KOPT-K1 (cell line): ENCODE measurements around the gene DPYSL5.

Source experiments
- H3K27ac ChIP-seq: fragments of 200-600 bp; sonication (generic); 2 replicates; pipeline ENCODE4 v1.5.1; 2016; ENCODE audit warnings: antibody characterized with exemption, mild to moderate bottlenecking, low read depth, low read length; ENCODE audit not compliant: poor library complexity, severe bottlenecking
- H3K36me3 ChIP-seq: fragments of 200-600 bp; sonication (generic); 2 replicates; pipeline ENCODE4 v1.5.1; 2017; ENCODE audit warnings: antibody characterized with exemption, mild to moderate bottlenecking, low read length, moderate library complexity; ENCODE audit not compliant: insufficient read depth
- H3K9me3 ChIP-seq: fragments of 200-600 bp; sonication (generic); 2 replicates; pipeline ENCODE4 v1.5.1; 2017; ENCODE audit warnings: antibody characterized with exemption, low read length, mild to moderate bottlenecking; ENCODE audit not compliant: insufficient read depth, poor library complexity, severe bottlenecking

DPYSL5 gene

DNA sequence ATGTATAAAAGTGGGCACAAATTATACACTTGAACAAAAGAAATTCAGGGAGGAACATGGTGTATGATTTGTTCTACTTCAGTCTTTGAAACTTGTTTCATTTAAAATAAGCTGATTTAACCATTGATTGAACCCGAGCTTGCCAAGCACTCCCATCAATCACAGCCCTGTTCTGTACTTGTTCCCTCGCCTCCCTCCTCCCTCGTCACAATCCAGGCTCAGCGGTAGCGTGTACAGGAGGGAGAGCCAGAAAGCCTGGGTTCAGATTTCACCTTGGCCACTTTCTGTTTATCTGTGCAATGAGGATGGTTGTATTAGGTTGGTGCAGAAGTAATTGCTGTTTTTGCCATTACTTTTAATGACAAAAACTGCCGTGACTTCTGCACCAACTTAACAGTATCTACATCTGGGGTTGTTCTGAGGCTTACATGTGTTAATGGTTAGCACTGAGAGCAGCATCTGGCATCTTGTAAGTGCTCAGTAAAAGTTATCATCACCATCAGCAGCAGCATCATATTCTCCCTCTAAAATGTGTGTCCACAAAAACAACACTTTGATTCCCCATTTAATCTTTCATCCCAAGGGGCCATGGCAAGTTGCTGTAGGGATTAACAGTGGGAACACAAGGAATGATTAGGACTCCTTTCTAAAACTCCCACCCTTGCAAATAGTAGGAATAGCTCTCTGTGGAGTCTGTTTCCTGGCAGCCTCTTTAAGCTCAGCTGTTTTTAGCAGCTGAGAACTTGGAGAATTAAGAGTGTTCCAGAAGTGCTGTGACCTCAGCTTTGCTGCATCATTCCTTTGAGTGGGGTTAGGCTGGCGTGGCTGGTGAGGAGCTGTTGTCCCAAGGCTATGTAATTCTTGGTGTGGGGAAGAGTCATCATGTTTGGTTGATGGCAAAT, 4.7 kb downstream of the DPYSL5 start:
- Histone ChIP-seq H3K36me3 (no peaks in the 10 kb centered on the region), H3K27ac (no peak overlapping the region), H3K9me3 (no peaks in the 10 kb centered on the region)

GRCh38 chr2:26853751-26854150, 5.8 kb downstream of the DPYSL5 start:
- H3K9me3 ChIP-seq = no peaks in the 10 kb centered on the region
- no peaks in the 10 kb centered on the region for H3K36me3 ChIP-seq
- H3K27ac ChIP-seq = no peak overlapping the region

DNA sequence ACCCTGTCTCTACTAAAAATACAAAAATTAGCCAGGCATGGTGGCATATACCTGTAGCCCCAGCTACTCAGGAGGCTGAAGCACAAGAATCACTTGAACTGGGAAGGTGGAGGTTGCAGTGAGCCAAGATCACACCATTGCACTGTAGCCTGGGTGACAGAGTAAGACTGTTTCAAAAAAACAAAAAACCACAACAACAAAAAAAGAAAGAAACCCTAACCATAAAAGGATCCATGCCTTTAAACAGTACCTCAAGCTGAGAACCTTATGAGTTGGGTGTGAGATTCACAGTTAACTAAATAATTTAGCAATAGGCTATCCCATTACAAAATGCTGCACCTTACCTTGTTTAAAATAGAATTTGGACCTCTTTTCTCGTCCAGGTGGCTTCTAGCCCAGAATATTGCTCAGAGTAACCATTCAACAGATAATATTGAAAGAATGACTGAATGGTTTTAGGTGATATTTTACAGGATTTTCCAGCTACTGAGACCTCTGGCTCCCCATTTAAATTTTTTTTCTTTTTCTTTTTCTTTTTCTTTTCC, 6.4 kb downstream of the DPYSL5 start:
- H3K27ac ChIP-seq = no peak overlapping the region
- no peaks in the 10 kb centered on the region for H3K9me3 ChIP-seq
- H3K36me3 ChIP-seq = no peaks in the 10 kb centered on the region

- no peaks in the 10 kb centered on the region for H3K9me3 ChIP-seq
- no peak overlapping the region for H3K27ac ChIP-seq
- H3K36me3 ChIP-seq = no peaks in the 10 kb centered on the region
Measured at GRCh38 chr2:26855466-26855865, 7.5 kb downstream of the DPYSL5 start.

- Histone ChIP-seq H3K9me3 (no peaks in the 10 kb centered on the region), H3K36me3 (no peaks in the 10 kb centered on the region), H3K27ac (no peak overlapping the region)
Measured at GRCh38 chr2:26859622-26860021, 11.7 kb downstream of the DPYSL5 start.

DNA sequence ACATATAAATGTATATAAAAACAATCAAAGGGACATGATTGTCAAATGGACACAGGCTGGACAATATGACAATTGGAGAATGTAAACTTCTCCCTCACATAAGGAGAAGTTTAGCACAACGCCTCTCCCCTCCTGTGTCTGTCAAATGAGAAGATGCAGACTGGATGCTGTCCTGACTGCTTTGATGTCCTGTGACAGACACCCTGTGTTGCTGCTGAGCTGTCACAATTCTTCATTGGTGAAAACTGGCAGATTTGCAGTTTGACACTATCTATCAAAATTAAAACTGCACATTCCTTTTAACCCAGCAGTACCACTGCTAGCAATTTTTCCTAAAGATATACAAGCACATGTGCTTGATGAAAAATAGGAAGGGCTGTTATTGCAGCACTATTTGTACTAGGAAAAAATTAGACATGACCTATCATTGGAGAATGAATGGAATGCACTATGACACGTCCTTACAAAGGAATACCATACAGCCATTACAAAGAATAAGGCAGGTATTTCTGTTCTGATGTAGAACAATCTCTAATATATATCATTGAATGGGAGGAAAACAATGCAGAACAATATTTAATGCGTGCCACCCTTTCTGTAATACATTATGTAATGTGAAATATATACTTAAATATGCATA, 12.4 kb downstream of the DPYSL5 start:
- no peak overlapping the region for H3K27ac ChIP-seq
- H3K9me3 ChIP-seq = no peaks in the 10 kb centered on the region

DNA sequence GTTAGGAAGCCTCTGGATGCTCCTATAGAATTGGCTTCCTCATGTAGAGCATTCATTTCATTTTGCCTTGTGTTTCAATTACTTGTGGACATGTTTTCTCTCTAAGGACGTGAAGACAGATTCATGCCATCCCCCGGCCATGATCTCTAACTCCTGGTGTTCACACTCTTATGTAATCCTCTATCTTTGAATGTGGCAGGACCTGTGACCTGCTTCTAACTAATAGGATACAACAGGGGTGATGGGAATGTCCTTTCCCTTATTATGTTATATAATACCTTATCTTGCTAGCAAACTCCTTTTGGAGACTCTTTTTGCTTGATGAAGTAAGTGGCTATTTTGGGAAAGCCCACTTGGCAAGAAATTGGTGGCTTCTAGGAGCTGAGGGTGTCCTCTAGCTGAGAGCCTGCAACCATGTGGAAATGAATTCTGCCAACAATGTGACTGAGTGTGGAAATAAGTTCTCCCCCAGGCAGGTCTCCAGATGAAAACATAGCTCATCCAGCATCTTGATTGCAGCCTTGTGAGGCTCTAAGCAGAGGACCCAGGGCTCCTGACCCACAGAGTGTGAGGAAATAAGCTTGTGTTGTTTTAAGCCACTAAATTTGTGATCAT, 13.8 kb downstream of the DPYSL5 start:
- Histone ChIP-seq H3K27ac (no peak overlapping the region), H3K9me3 (no peaks in the 10 kb centered on the region), H3K36me3 (no peaks in the 10 kb centered on the region)

More for the DNA sequence above, 12.4 kb downstream of the DPYSL5 start:
- no peaks in the 10 kb centered on the region for H3K36me3 ChIP-seq

GRCh38 chr2:26864226-26864625, 16.3 kb downstream of the DPYSL5 start:
- H3K9me3 ChIP-seq = no peaks in the 10 kb centered on the region
- H3K27ac ChIP-seq = no peak overlapping the region
- H3K36me3 ChIP-seq = no peaks in the 10 kb centered on the region

- Histone ChIP-seq H3K27ac (no peak overlapping the region), H3K36me3 (no peaks in the 10 kb centered on the region), H3K9me3 (no peaks in the 10 kb centered on the region)
Measured at GRCh38 chr2:26864646-26865045, 16.7 kb downstream of the DPYSL5 start.

- Histone ChIP-seq H3K9me3 (no peaks in the 10 kb centered on the region), H3K27ac (no peak overlapping the region), H3K36me3 (no peaks in the 10 kb centered on the region)
Measured at GRCh38 chr2:26870585-26871095, 22.7 kb downstream of the DPYSL5 start.

DNA sequence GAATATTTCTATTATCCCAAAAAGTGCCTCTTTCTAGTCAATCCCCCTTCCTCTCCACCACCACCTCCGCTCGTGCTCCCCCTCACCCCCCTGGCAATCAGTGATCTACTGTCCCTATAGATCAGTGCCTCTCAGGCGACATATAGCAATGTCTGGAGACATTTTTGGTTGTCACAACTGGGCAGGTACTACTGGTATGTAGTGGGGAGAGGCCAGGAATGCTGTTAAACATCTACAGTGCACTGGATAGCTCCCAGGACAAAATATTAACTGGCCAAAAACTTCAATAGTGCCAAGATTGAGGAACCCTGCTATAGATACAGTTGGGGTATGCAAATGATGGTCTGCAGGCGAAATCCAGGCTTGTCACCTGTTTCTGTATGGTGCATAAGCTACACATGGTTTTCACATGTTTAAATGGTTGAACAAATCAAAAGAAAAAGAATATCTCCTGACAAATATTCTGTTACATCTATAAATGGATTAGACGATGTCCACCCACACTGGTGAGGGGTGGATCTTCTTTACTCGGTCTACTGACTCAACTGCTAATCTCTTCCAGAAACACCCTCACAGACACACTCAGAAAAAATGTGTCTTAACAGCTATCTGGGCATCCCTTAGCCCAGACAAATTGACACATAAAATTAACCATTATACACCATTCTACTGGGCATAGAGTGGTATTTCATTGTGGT, 25.5 kb downstream of the DPYSL5 start:
- Histone ChIP-seq H3K9me3 (no peaks in the 10 kb centered on the region), H3K36me3 (no peaks in the 10 kb centered on the region), H3K27ac (no peak overlapping the region)

DNA sequence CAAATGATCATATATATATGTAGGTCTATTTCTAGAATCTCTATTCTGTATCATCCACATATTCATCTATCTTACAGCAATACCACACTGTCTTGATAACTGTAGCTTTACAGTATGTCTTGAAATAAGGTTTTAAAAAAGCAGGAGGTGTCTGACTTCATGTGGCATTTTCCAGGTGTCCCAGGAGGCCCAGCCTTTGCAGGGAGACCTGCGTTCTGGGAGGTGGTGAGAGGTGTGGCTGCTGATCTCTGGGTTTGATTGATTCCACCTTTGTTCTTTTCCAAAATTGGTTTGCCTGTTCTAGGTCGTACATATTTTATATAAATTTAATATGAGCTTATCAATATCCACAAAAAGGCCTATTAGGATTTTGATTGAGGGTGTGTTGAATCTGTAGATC, 26.6 kb downstream of the DPYSL5 start:
- Histone ChIP-seq H3K36me3 (no peaks in the 10 kb centered on the region), H3K27ac (no peak overlapping the region), H3K9me3 (no peaks in the 10 kb centered on the region)

- Histone ChIP-seq H3K27ac (no peak overlapping the region), H3K9me3 (no peaks in the 10 kb centered on the region), H3K36me3 (no peaks in the 10 kb centered on the region)
Measured at GRCh38 chr2:26875065-26875634, 27.2 kb downstream of the DPYSL5 start.

- Histone ChIP-seq H3K9me3 (no peaks in the 10 kb centered on the region), H3K36me3 (no peaks in the 10 kb centered on the region), H3K27ac (no peak overlapping the region)
Measured at GRCh38 chr2:26875808-26876207, 27.9 kb downstream of the DPYSL5 start.
